Suprapubic skin (tissue), 4 donors: ENCODE results near the gene TUBB6.

Source experiments
- CTCF ChIP-seq, 2 donors: fragments of 200-600 bp in 1 of 2; fragments of 450-650 bp in 1 of 2; sonication (generic) in 1 of 2; IDR thresholded peaks; one replicate each; pipeline ENCODE4 v1.5.1; 2016 to 2019; ENCODE audit warnings: antibody characterized with exemption in 2 of 2, mild to moderate bottlenecking in 1 of 2, moderate library complexity in 1 of 2
- EP300 ChIP-seq: sonication (generic); formaldehyde crosslinking; IDR thresholded peaks from one replicate; pipeline ENCODE4 v1.6.1; 2017; ENCODE audit warnings: antibody characterized with exemption
- POLR2AphosphoS5 ChIP-seq, 3 donors: sonication (generic); formaldehyde crosslinking; IDR thresholded peaks; one replicate each; pipeline ENCODE4 v1.6.1; 2017; ENCODE audit warnings: antibody characterized with exemption in 3 of 3

GRCh38 chr18:12278215-12278671 lies 29.8 kb upstream of the TUBB6 start:
- TF ChIP-seq POLR2AphosphoS5 (IDR thresholded peaks at IDR 0.05) (no peak), CTCF (IDR thresholded peaks at IDR 0.05) (no peak), EP300 (no peak)
